HG02759 (cell line): ENCODE results near the gene NCKAP5.

ENCODE experiments used
- ATAC-seq: cut with Tn5 transposase; IDR thresholded peaks from one replicate; pipeline ENCODE4 v1.9.1; 2021; ENCODE audit warnings: mild to moderate bottlenecking, moderate library complexity; ENCODE audit not compliant: unreplicated experiment

The NCKAP5 gene

GRCh38 chr2:132623096-132623839 lies 945.0 kb downstream of the NCKAP5 start:
- no peak for ATAC-seq
